ENCODE results near the gene MRTFB.

The MRTFB gene

GRCh38 chr16:14268073-14268472 is 197.0 kb downstream of the MRTFB start:
- no peak for TF ChIP-seq CTCF (IDR thresholded peaks at IDR 0.05; ENCODE audit: low read length, missing control alignments)
- DNase-seq (ENCODE audit: low read depth), result no peak

GRCh38 chr16:14275934-14276333 is 204.8 kb downstream of the MRTFB start:
- DNase-seq (ENCODE audit: low read depth), result no peak
- no peak overlapping the region for H3K4me3 ChIP-seq (replicated peaks; ENCODE audit: low read depth, low read length)
- TF ChIP-seq CTCF (IDR thresholded peaks at IDR 0.05; ENCODE audit: low read length, missing control alignments), result no peak

More at GRCh38 chr16:14268073-14268472, 197.0 kb downstream of the MRTFB start:
- H3K4me3 ChIP-seq (replicated peaks; ENCODE audit: low read depth, low read length), result no peak overlapping the region

GRCh38 chr16:14278749-14279148 is 207.6 kb downstream of the MRTFB start:
- no peak for TF ChIP-seq CTCF (IDR thresholded peaks at IDR 0.05; ENCODE audit: low read length, missing control alignments)
- DNase-seq (ENCODE audit: low read depth), result no peak
- no peak overlapping the region for H3K4me3 ChIP-seq (replicated peaks; ENCODE audit: low read depth, low read length)

GRCh38 chr16:14280541-14280940 is 209.4 kb downstream of the MRTFB start:
- no peak for DNase-seq (ENCODE audit: low read depth)

GRCh38 chr16:14283786-14284185 is 212.7 kb downstream of the MRTFB start:
- DNase-seq (ENCODE audit: low read depth), result no peak

More at GRCh38 chr16:14280541-14280940, 209.4 kb downstream of the MRTFB start:
- no peak for TF ChIP-seq CTCF (IDR thresholded peaks at IDR 0.05; ENCODE audit: low read length, missing control alignments)
- no peak overlapping the region for H3K4me3 ChIP-seq (replicated peaks; ENCODE audit: low read depth, low read length)

GRCh38 chr16:14284371-14284770 is 213.3 kb downstream of the MRTFB start:
- no peak overlapping the region for H3K4me3 ChIP-seq (replicated peaks; ENCODE audit: low read depth, low read length)

More at GRCh38 chr16:14283786-14284185, 212.7 kb downstream of the MRTFB start:
- no peak overlapping the region for H3K4me3 ChIP-seq (replicated peaks; ENCODE audit: low read depth, low read length)
- TF ChIP-seq CTCF (IDR thresholded peaks at IDR 0.05; ENCODE audit: low read length, missing control alignments), result no peak

More at GRCh38 chr16:14284371-14284770, 213.3 kb downstream of the MRTFB start:
- TF ChIP-seq CTCF (IDR thresholded peaks at IDR 0.05; ENCODE audit: low read length, missing control alignments), result no peak
- no peak for DNase-seq (ENCODE audit: low read depth)
